ENCODE measurements around the gene MMAB. TPM values are rescaled to one million over a fixed set of nuclear protein-coding genes. Genes with fewer than 3 reads are reported as not detected.

The MMAB gene
- total RNA-seq, 1 experiment from 2014 or later: 97.6 TPM

DNA sequence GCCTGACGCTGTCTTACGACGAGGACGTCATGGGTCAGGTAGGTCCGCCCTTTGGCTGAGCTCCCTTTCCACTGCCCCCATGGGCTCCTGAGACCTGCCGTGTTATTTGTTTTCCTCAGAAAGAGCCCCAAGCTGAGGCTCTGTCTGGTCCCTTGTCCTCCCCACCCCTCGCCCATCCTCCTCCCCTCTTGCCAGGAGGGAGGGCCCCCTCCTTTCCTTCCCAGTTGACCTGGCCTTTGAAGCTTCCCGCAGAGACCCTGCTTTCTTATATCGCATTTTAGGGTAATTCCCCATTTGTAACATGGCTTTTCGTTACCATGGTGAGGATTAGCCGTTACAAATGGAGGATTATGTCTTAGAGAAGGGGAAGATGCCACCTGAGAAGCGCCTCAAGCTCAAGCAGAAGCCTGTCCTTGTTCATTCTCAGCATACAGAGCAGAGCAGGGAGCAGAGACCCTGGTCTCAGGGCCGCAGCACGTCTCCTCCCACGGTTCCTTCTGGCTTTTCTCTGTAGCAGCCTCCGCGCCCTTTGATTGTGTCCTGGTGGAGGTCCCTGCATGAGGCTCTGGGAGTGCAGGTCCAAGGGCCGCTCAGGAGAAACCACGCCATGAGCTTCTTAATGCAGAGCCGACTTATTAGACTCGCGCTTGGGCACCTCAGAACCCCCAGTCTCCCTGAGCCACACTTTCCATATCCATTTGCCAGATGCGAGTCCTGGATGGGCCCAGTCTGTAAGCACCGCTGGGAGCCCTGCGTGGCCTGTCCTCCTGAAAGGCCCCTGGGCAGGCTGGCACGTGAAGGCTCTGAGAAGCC is 48.6 kb downstream of the MMAB start:
- no peaks in the 10 kb centered on the region for H3K9me3 ChIP-seq (ENCODE audit: low read depth, low read length, poor library complexity, severe bottlenecking)
- TF ChIP-seq EZH2 (IDR thresholded peaks at IDR 0.05; ENCODE audit: borderline replicate concordance, low read depth, low read length, poor library complexity, severe bottlenecking): no peak
- intact Hi-C loops (cut with micrococcal nuclease; ENCODE audit: unreplicated experiment): no loop called here
- POLR2A ChIA-PET (ENCODE audit: low non-redundant PET): no interaction called here
- CTCF ChIA-PET: interaction anchor here (1.3 kb wide), 1 partner anchor 251 kb away, joined by 4 read pairs; no protein-coding TSS in a partner anchor
- H3K4me1 ChIP-seq (ENCODE audit: insufficient read depth, low read length, poor library complexity, severe bottlenecking): peaks cover 7% of the 10 kb centered on the region
- H3K4me3 ChIP-seq (ENCODE audit: low read depth, low read length, poor library complexity, severe bottlenecking): no peak overlapping the region
- no peak for DNase-seq (ENCODE audit: low spot score)
- H3K36me3 ChIP-seq (ENCODE audit: insufficient read depth, low read length, poor library complexity, severe bottlenecking): no peaks in the 10 kb centered on the region
- no peak overlapping the region for H3K27ac ChIP-seq (ENCODE audit: low read depth, low read length, poor library complexity, severe bottlenecking)
- no peaks in the 10 kb centered on the region for H3K27me3 ChIP-seq (replicated peaks; ENCODE audit: insufficient read depth, low read depth, low read length, poor library complexity)
- no TSS peak for BruUV-seq (replicated peaks)

DNA sequence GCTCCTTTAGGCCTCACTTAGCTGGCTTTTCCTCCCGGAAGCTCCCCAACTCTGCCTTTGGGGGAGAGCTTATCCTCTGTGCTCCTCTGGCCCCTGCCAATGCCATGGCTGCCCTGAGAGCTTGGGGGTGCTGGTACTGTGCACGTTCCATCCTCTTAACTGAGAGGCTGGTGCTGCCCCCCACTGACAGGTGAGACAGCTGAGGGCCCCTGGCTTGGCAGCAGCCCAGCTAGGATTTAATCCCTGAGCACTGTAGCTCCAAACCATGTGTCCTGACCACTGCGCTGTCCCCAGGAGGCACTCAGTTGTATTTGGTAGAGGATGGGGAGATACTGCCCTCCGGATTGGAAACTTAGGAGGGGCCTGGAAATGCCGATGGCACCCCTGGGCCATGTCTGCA is 49.8 kb downstream of the MMAB start:
- DNase-seq (ENCODE audit: low spot score): no peak
- Histone ChIP-seq H3K27ac (ENCODE audit: low read depth, low read length, poor library complexity, severe bottlenecking) (no peak overlapping the region), H3K27me3 (replicated peaks; ENCODE audit: insufficient read depth, low read depth, low read length, poor library complexity) (no peaks in the 10 kb centered on the region), H3K36me3 (ENCODE audit: insufficient read depth, low read length, poor library complexity, severe bottlenecking) (no peaks in the 10 kb centered on the region), H3K4me3 (ENCODE audit: low read depth, low read length, poor library complexity, severe bottlenecking) (no peak overlapping the region), H3K9me3 (ENCODE audit: low read depth, low read length, poor library complexity, severe bottlenecking) (no peaks in the 10 kb centered on the region), H3K4me1 (ENCODE audit: insufficient read depth, low read length, poor library complexity, severe bottlenecking) (peaks cover 17% of the 10 kb centered on the region)
- intact Hi-C loops (cut with micrococcal nuclease; ENCODE audit: unreplicated experiment): no loop called here
- TF ChIP-seq, protein P1, sequence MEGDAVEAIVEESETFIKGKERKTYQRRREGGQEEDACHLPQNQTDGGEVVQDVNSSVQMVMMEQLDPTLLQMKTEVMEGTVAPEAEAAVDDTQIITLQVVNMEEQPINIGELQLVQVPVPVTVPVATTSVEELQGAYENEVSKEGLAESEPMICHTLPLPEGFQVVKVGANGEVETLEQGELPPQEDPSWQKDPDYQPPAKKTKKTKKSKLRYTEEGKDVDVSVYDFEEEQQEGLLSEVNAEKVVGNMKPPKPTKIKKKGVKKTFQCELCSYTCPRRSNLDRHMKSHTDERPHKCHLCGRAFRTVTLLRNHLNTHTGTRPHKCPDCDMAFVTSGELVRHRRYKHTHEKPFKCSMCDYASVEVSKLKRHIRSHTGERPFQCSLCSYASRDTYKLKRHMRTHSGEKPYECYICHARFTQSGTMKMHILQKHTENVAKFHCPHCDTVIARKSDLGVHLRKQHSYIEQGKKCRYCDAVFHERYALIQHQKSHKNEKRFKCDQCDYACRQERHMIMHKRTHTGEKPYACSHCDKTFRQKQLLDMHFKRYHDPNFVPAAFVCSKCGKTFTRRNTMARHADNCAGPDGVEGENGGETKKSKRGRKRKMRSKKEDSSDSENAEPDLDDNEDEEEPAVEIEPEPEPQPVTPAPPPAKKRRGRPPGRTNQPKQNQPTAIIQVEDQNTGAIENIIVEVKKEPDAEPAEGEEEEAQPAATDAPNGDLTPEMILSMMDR (conservative IDR thresholded peaks at IDR 0.05; ENCODE audit: low read depth, low read length): no peak
- no peak for TF ChIP-seq EZH2 (IDR thresholded peaks at IDR 0.05; ENCODE audit: borderline replicate concordance, low read depth, low read length, poor library complexity, severe bottlenecking)
- ChIA-PET POLR2A (ENCODE audit: low non-redundant PET) (no interaction called here), CTCF (interaction anchor here (1.3 kb wide), 1 partner anchor 252 kb away, joined by 4 read pairs; no protein-coding TSS in a partner anchor)
- no TSS peak for BruUV-seq (replicated peaks)

DNA sequence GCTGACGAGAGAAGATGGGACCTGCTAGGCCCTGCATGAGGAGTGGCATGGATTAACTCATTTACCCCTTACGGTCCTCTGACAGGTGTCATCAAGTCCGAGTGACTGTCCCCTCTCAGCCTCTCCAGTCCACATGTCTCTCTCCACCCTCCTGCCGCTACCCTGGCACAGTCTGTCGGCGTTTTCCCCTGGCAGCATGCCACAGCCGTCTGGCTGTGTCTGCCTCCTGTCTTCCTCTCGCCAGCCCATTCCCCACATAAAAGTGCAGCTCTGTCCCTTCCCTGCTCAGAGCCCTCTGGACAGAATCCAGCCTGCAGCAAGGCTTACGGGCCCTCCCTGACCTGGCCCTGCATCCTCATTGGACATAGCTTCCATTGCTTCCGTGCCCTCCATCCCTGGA is 50.2 kb downstream of the MMAB start:
- POLR2A ChIA-PET (ENCODE audit: low non-redundant PET): no interaction called here
- CTCF ChIA-PET: interaction anchor here (1.3 kb wide), 1 partner anchor 252 kb away, joined by 4 read pairs; no protein-coding TSS in a partner anchor

More for the DNA sequence above, 50.2 kb downstream of the MMAB start:
- H3K36me3 ChIP-seq (ENCODE audit: insufficient read depth, low read length, poor library complexity, severe bottlenecking): no peaks in the 10 kb centered on the region
- BruUV-seq (replicated peaks): no TSS peak
- H3K27ac ChIP-seq (ENCODE audit: low read depth, low read length, poor library complexity, severe bottlenecking): no peak overlapping the region
- H3K9me3 ChIP-seq (ENCODE audit: low read depth, low read length, poor library complexity, severe bottlenecking): no peaks in the 10 kb centered on the region
- no peak overlapping the region for H3K4me3 ChIP-seq (ENCODE audit: low read depth, low read length, poor library complexity, severe bottlenecking)
- no peaks in the 10 kb centered on the region for H3K27me3 ChIP-seq (replicated peaks; ENCODE audit: insufficient read depth, low read depth, low read length, poor library complexity)
- intact Hi-C loops (cut with micrococcal nuclease; ENCODE audit: unreplicated experiment): no loop called here
- TF ChIP-seq, protein P1 (conservative IDR thresholded peaks at IDR 0.05; ENCODE audit: low read depth, low read length): no peak
- no peak for TF ChIP-seq EZH2 (IDR thresholded peaks at IDR 0.05; ENCODE audit: borderline replicate concordance, low read depth, low read length, poor library complexity, severe bottlenecking)
- peaks cover 17% of the 10 kb centered on the region for H3K4me1 ChIP-seq (ENCODE audit: insufficient read depth, low read length, poor library complexity, severe bottlenecking)
- no peak for DNase-seq (ENCODE audit: low spot score)
